KOPT-K1 (cell line): ENCODE measurements around the gene GRIK4.

Experiments
- H3K27ac ChIP-seq: fragments of 200-600 bp; sonication (generic); 2 replicates; pipeline ENCODE4 v1.5.1; 2016; ENCODE audit warnings: antibody characterized with exemption, mild to moderate bottlenecking, low read depth, low read length; ENCODE audit not compliant: poor library complexity, severe bottlenecking
- H3K36me3 ChIP-seq: fragments of 200-600 bp; sonication (generic); 2 replicates; pipeline ENCODE4 v1.5.1; 2017; ENCODE audit warnings: antibody characterized with exemption, mild to moderate bottlenecking, low read length, moderate library complexity; ENCODE audit not compliant: insufficient read depth
- H3K9me3 ChIP-seq: fragments of 200-600 bp; sonication (generic); 2 replicates; pipeline ENCODE4 v1.5.1; 2017; ENCODE audit warnings: antibody characterized with exemption, low read length, mild to moderate bottlenecking; ENCODE audit not compliant: insufficient read depth, poor library complexity, severe bottlenecking

Gene GRIK4

GRCh38 chr11:120511116-120511819 is at the start of gene GRIK4:
Gene GRIK4 (plus strand): TSS chr11:120511748. CDS start chr11:120660319, 148,571 bp downstream.
- Histone ChIP-seq H3K27ac (no peak within 1 kb of the TSS), H3K9me3 (no peaks in the 10 kb centered on the region), H3K36me3 (no peaks in the 10 kb centered on the region)

GRCh38 chr11:120462825-120463224 is 48.7 kb upstream of the GRIK4 start:
- H3K27ac ChIP-seq, result no peak overlapping the region
- H3K36me3 ChIP-seq, result no peaks in the 10 kb centered on the region
- no peaks in the 10 kb centered on the region for H3K9me3 ChIP-seq

DNA sequence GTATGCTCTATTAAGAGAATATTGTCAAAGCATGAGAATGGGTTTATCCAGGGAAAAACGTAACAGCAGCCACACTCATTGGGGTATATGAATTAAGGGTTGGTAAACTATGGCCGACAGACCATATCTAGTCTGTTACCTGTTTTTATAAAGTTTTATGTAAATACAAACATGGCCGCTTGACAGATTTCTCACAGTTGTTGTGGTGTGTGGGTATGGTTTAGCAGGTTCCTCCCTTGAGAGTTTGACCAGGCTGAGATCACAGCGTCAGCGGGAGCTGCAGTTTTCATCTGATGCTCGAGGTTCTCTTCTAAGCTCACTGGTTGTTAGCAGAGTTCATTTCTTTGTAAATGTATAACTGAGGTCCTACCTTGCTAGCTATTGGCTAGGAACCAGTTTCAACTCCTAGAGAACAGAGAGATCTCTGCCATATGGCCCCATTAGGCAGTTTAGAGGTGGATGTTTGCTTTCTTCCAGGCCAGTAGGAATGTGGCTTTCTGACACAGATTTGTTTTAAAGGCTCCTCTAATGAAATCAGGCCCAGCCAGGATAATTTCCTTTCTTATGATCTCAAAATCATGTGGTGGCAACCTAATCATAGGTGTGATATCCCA is 45.5 kb upstream of the GRIK4 start:
- no peaks in the 10 kb centered on the region for H3K36me3 ChIP-seq
- H3K27ac ChIP-seq, result no peak overlapping the region

GRCh38 chr11:120467627-120468026 is 43.9 kb upstream of the GRIK4 start:
- Histone ChIP-seq H3K36me3 (no peaks in the 10 kb centered on the region), H3K9me3 (no peaks in the 10 kb centered on the region), H3K27ac (no peak overlapping the region)

More for the DNA sequence above, 45.5 kb upstream of the GRIK4 start:
- H3K9me3 ChIP-seq, result no peaks in the 10 kb centered on the region

DNA sequence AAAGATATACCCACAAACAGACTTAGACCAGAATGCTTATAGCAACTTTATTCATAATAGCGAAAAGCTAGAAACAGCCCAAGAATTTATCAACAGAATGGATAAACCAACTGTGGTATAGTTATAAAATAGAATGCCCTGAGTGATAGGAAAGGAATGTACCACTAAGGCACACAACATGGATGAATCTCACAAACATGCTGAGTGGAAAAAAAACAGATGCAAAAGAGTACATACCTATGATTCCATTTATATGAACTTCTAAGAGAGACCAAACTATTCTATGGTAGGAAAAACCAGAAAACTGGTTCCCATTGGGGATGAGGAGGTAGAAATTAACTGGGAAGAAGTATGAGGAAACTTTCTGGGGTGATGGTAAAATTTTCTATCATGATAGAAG is 40.4 kb upstream of the GRIK4 start:
- no peak overlapping the region for H3K27ac ChIP-seq
- no peaks in the 10 kb centered on the region for H3K36me3 ChIP-seq
- no peaks in the 10 kb centered on the region for H3K9me3 ChIP-seq

DNA sequence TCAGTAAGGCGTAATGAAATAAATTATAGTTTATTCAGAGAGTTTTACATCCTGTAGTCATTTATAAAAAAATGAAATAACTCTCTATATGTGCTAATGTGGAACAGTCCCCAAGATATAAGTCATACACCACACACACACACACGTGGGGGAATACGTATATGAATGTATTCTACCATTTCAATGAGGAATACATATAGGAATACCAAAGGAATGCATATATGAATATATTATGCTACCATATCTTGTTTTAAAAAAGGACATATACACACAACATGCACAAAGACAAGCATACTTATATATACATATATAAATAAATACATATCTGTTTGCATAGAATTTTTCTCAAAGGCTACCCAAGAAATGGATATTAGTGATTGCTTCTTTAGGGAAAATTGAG is 39.6 kb upstream of the GRIK4 start:
- Histone ChIP-seq H3K27ac (no peak overlapping the region), H3K36me3 (no peaks in the 10 kb centered on the region), H3K9me3 (no peaks in the 10 kb centered on the region)

DNA sequence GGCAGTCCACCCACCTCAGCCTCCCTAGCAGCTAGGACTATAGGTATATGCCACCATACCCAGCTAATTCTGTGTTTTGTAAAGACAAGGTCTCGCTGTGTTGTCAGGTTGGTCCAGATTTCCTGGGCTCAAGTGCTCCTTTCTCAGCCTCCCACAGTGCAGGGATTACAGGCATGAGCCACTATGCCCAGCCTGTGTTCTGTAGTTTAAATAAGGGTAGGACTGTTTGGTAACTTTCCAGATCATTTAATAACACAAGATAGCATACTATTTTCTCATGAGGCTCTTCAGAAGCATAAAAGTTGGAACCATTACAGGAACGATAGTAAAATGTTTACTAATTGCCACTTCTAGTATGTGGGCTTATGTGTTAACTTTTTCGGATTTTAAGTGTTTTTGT is 38.0 kb upstream of the GRIK4 start:
- Histone ChIP-seq H3K9me3 (no peaks in the 10 kb centered on the region), H3K27ac (no peak overlapping the region), H3K36me3 (no peaks in the 10 kb centered on the region)

DNA sequence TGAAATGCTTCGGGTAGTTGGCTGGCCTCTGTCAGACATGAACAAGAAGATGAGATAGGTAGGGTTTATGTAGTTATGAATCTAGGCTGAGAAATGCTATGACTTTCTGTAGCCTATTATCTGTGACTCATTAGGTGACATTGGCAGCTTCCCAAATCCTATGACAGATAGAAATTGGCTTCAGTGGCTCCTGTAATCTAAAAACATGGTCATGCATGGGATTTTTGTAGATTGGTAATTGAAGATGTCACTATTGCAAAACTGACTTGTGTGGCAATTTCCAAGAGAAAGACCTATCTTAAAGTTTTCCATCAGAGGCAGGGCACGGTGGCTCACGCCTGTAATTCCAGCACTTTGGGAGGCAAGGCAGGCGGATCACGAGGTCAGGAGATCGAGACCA is 29.4 kb upstream of the GRIK4 start:
- no peaks in the 10 kb centered on the region for H3K9me3 ChIP-seq
- no peak overlapping the region for H3K27ac ChIP-seq
- H3K36me3 ChIP-seq, result no peaks in the 10 kb centered on the region

GRCh38 chr11:120484722-120485121 is 26.8 kb upstream of the GRIK4 start:
- H3K36me3 ChIP-seq, result no peaks in the 10 kb centered on the region
- no peaks in the 10 kb centered on the region for H3K9me3 ChIP-seq
- no peak overlapping the region for H3K27ac ChIP-seq

DNA sequence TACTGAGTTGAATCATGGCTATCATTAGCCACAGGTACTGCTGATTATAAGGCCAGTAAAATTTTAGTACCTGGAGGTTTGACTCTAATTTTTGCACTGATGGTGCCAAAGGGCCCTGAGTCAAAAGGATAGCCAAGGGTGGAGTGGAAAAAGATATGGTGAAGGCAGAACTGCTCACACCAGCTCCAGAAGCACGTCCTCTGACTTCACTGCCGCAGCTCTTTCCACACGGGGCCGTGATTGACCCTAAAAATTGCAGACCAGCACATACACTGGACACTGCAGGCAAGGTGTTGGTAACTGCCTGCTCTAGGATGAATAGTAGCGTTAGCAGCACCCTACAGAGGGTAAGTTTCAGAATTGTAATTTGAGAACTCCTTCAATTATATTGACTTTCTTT is 25.4 kb upstream of the GRIK4 start:
- Histone ChIP-seq H3K36me3 (no peaks in the 10 kb centered on the region), H3K9me3 (no peaks in the 10 kb centered on the region)

DNA sequence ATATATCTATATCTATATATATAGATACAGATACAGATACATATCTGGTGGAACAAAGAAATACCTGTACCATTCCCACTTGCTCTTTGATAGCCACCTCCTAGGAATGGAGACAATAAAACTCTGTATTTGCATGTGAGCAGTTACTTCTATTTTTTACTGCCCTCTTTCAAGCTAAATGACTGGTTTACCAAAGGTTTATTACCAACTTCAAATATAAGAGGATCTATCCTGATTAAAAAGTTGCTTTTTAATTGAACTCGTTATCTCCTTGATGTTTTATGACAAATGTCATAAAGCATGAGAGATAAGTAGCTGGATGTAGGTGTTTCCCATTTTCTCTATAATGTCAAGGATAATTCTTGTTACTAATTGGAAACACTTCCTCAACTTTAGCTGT is 21.7 kb upstream of the GRIK4 start:
- Histone ChIP-seq H3K9me3 (no peaks in the 10 kb centered on the region), H3K36me3 (no peaks in the 10 kb centered on the region), H3K27ac (no peak overlapping the region)

More for the DNA sequence above, 25.4 kb upstream of the GRIK4 start:
- no peak overlapping the region for H3K27ac ChIP-seq

DNA sequence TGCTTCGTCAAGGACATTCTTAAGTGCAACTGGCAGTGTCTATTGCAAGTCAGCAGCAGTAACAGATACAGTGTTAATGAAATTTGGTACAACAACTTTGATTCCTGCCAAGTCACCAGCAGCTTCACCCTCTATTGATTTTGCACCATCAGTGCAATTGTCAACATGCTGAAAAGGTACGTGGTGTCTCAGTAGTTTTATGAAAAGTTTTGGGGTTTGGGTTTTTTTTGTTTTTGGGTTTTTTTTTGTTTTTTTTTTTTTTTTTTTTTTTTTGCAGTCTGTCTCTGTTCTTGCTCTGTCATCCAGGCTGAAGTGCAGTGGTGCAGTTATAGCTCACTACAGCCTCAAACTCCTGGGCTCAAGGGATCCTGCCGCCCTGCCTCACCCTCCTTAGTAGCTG is 19.1 kb upstream of the GRIK4 start:
- H3K9me3 ChIP-seq, result no peaks in the 10 kb centered on the region

GRCh38 chr11:120494595-120494994 is 17.0 kb upstream of the GRIK4 start:
- Histone ChIP-seq H3K9me3 (no peaks in the 10 kb centered on the region), H3K36me3 (no peaks in the 10 kb centered on the region), H3K27ac (no peak overlapping the region)

More for the DNA sequence above, 19.1 kb upstream of the GRIK4 start:
- no peaks in the 10 kb centered on the region for H3K36me3 ChIP-seq
- H3K27ac ChIP-seq, result no peak overlapping the region

GRCh38 chr11:120499088-120499487 is 12.5 kb upstream of the GRIK4 start:
- no peak overlapping the region for H3K27ac ChIP-seq
- no peaks in the 10 kb centered on the region for H3K36me3 ChIP-seq
- H3K9me3 ChIP-seq, result no peaks in the 10 kb centered on the region

GRCh38 chr11:120499859-120500258 is 11.7 kb upstream of the GRIK4 start:
- Histone ChIP-seq H3K9me3 (no peaks in the 10 kb centered on the region), H3K27ac (no peak overlapping the region), H3K36me3 (no peaks in the 10 kb centered on the region)
